Karpas-422 (cell line): ENCODE data around the gene OVOL1. TPM values are rescaled to one million over a fixed set of nuclear protein-coding genes. Genes with fewer than 3 reads are reported as not detected.
A peak's percentile ranks its signal among the peaks of the same experiment; 100 is the strongest.
"Not testable (repeated sequence)": the region's sequence is repeated elsewhere in the genome, so short reads cannot be mapped to it uniquely, and the experiment has no call there.

Experiments
- DNase-seq: peaks from one replicate; pipeline ENCODE4 v3.0.0-alpha.2; 2015
- H2AFZ ChIP-seq: fragments of 200-600 bp; sonication (generic); 2 replicates; pipeline ENCODE4 v1.6.1; 2014; ENCODE audit warnings: antibody characterized with exemption, low read length, mixed read lengths
- H3K27ac ChIP-seq: fragments of 200-600 bp; sonication (generic); 2 replicates; pipeline ENCODE4 v1.5.1; 2014; ENCODE audit warnings: mild to moderate bottlenecking, low read length, moderate library complexity
- H3K27me3 ChIP-seq: fragments of 200-600 bp; sonication (generic); 2 replicates; pipeline ENCODE4 v1.6.1; 2014; ENCODE audit warnings: low read length, mixed read lengths
- H3K36me3 ChIP-seq: fragments of 200-600 bp; sonication (generic); 2 replicates; pipeline ENCODE4 v1.6.1; 2014; ENCODE audit warnings: low read length, mixed read lengths; ENCODE audit not compliant: insufficient read depth
- H3K4me1 ChIP-seq: fragments of 200-600 bp; sonication (generic); 2 replicates; pipeline ENCODE4 v1.6.1; 2014; ENCODE audit warnings: mild to moderate bottlenecking, low read length, mixed read lengths
- H3K4me2 ChIP-seq: fragments of 200-600 bp; sonication (generic); 2 replicates; pipeline ENCODE4 v1.6.1; 2014; ENCODE audit warnings: low read length, low read depth, mild to moderate bottlenecking; ENCODE audit not compliant: poor library complexity, severe bottlenecking
- H3K4me3 ChIP-seq: fragments of 200-600 bp; sonication (generic); 2 replicates; pipeline ENCODE4 v1.5.1; 2014; ENCODE audit warnings: mild to moderate bottlenecking, antibody characterized with exemption, low read length, mixed read lengths
- H3K79me2 ChIP-seq: fragments of 200-600 bp; sonication (generic); 2 replicates; pipeline ENCODE4 v1.6.1; 2014; ENCODE audit warnings: mild to moderate bottlenecking, low read length, mixed read lengths
- H3K9ac ChIP-seq: fragments of 200-600 bp; sonication (generic); 2 replicates; pipeline ENCODE4 v1.6.0; 2014; ENCODE audit warnings: low read length
- H3K9me2 ChIP-seq: fragments of 200-600 bp; sonication (generic), shearing (Covaris generic); replicated peaks from 2 replicates; pipeline ENCODE4 v1.6.0; 2014; ENCODE audit warnings: mild to moderate bottlenecking, low read length, moderate library complexity; ENCODE audit not compliant: insufficient read depth
- H3K9me3 ChIP-seq: fragments of 300-700, 200-600 bp; sonication (generic); 2 replicates; pipeline ENCODE4 v1.6.1; 2014; ENCODE audit warnings: low read length, mixed read lengths
- H4K20me1 ChIP-seq: fragments of 200-600 bp; sonication (generic); 2 replicates; pipeline ENCODE4 v1.6.1; 2014; ENCODE audit warnings: mild to moderate bottlenecking, antibody characterized with exemption, low read length, low read depth; ENCODE audit not compliant: insufficient read depth
- total RNA-seq: library from RNA; depleted of rRNA; stranded (reverse); fragments of >200 nt; shearing (Covaris generic); gene quantifications from 2 replicates; pipeline ENCODE4 v1.2.3, GENCODE V29; 2014; ENCODE audit warnings: low replicate concordance

The OVOL1 gene
- total RNA-seq, 1 experiment from 2014 or later = not detected

DNA sequence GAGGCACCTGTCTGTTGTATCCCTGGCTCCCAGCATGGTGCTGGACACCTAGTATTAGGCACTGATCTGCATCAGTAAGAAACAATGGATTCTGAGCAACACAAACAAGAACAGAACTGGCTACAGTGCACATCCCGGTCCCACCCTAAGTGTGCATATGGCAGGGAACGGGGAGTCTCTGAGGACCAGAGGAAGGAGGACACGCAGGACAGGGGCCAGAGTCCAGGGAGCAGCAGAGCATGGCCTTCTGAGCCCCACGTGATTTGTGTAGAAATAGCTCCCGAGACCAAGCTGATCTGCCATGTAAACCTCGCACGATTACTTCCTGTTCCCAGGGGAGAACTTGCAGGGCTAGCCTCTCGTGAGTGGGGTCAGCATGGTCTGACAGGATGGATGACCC is 34.2 kb downstream of the OVOL1 start:
- peaks cover 12% of the 10 kb centered on the region for H3K4me1 ChIP-seq
- no peak overlapping the region for H3K27ac ChIP-seq
- no peaks in the 10 kb centered on the region for H3K9me3 ChIP-seq
- no peaks in the 10 kb centered on the region for H3K27me3 ChIP-seq
- no peaks in the 10 kb centered on the region for H3K79me2 ChIP-seq
- H3K9ac ChIP-seq = no peak overlapping the region
- no peak overlapping the region for H2AFZ ChIP-seq
- no peaks in the 10 kb centered on the region for H3K9me2 ChIP-seq
- no peaks in the 10 kb centered on the region for H4K20me1 ChIP-seq
- no peak overlapping the region for H3K4me3 ChIP-seq
- H3K36me3 ChIP-seq = no peaks in the 10 kb centered on the region
- H3K4me2 ChIP-seq = no peak overlapping the region
- peak; percentile 31 for DNase-seq

- Histone ChIP-seq H3K36me3 (no peaks in the 10 kb centered on the region), H4K20me1 (no peaks in the 10 kb centered on the region), H3K9ac (no peak overlapping the region)
Measured at GRCh38 chr11:65822776-65823528, 36.1 kb downstream of the OVOL1 start.

DNA sequence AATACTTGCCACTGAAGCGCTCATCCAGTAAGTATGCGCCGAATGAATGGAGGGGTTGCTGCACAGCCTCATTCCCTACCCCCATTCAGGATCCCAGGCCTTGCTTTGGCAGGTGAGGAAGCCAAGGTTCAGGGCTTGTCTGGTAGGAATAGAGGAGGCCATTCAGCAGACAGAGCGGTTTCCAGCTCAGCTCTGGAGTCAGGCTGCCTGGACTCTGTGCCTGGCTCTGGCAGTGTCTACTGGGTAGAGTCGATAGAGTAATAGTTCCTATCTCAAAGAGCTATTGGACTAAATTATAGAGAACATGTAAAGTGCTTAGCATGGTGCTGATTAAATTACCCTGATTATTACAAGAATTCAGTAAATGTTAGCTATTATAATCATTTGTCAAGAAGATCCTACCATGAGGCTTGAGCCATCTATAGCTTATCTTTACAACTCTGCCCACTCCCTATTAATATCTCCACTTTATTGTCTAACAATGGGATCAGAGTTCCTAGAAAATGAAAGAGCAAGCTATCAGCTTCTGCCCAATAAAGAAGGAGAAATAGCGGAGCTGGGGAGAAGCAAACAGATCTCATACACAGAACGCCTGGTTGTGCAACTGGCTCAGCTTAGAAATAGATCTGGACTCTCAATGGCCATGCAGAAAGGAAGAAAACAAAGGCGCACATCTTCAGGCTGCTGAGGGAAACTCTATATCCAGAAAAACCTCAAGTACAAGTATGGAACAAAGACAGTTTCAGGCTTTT is 40.3 kb downstream of the OVOL1 start:
- no peak for DNase-seq
- Histone ChIP-seq H3K36me3 (no peaks in the 10 kb centered on the region), H3K27ac (no peak overlapping the region), H2AFZ (no peak overlapping the region), H3K9ac (no peak overlapping the region), H3K79me2 (no peaks in the 10 kb centered on the region), H4K20me1 (no peaks in the 10 kb centered on the region), H3K27me3 (no peaks in the 10 kb centered on the region), H3K9me2 (no peaks in the 10 kb centered on the region), H3K4me2 (no peak overlapping the region), H3K4me3 (no peak overlapping the region), H3K9me3 (no peaks in the 10 kb centered on the region), H3K4me1 (no peaks in the 10 kb centered on the region)

More at GRCh38 chr11:65822776-65823528, 36.1 kb downstream of the OVOL1 start:
- Histone ChIP-seq H3K4me2 (no peak overlapping the region), H3K4me1 (no peaks in the 10 kb centered on the region), H3K79me2 (no peaks in the 10 kb centered on the region), H3K27ac (no peak overlapping the region), H3K9me2 (no peaks in the 10 kb centered on the region), H3K27me3 (no peaks in the 10 kb centered on the region), H3K4me3 (no peak overlapping the region), H3K9me3 (no peaks in the 10 kb centered on the region), H2AFZ (no peak overlapping the region)
- DNase-seq = no peak

DNA sequence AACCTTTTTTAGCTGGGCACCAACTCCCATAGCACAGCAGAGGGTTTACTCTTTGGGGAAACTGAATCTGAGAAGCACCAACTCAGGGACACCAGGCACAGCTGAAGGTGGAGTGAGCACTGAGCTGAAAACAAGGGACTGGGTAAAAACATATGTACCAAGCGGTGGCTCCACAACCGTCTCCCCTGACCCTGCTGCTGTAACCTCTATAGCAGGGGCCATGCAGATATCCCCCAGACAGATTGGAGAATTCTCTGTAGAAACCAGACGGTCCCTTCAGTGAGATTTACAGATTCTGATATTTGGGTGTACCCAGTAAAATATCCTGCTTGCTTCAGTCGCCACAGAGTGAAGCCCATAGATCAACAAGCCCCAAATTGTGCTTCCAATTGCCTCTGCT is 42.6 kb downstream of the OVOL1 start:
- H3K4me3 ChIP-seq = no peak overlapping the region
- H3K9me3 ChIP-seq = no peaks in the 10 kb centered on the region
- H3K9me2 ChIP-seq = no peaks in the 10 kb centered on the region
- H3K27ac ChIP-seq = no peak overlapping the region
- no peaks in the 10 kb centered on the region for H4K20me1 ChIP-seq
- H2AFZ ChIP-seq = no peak overlapping the region
- H3K4me1 ChIP-seq = no peaks in the 10 kb centered on the region
- H3K4me2 ChIP-seq = no peak overlapping the region
- no peaks in the 10 kb centered on the region for H3K36me3 ChIP-seq
- no peak overlapping the region for H3K9ac ChIP-seq
- no peaks in the 10 kb centered on the region for H3K79me2 ChIP-seq
- DNase-seq = no peak
- no peaks in the 10 kb centered on the region for H3K27me3 ChIP-seq

DNA sequence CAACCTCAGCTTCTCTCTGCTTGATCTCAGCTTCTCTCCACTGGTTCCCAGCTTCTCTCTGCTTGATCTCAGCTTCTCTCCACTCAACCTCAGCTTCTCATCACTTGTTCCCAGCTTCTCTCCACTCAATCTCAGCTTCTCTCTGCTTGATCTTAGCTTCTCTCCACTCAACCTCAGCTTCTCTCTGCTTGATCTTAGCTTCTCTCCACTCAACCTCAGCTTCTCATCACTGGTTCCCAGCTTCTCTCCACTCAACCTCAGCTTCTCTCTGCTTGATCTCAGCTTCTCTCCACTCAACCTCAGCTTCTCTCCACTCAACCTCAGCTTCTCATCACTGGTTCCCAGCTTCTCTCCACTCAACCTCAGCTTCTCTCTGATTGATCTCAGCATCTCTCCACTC is 45.4 kb downstream of the OVOL1 start:
- H3K36me3 ChIP-seq, H4K20me1 ChIP-seq, H2AFZ ChIP-seq, H3K27me3 ChIP-seq, H3K9me3 ChIP-seq, H3K27ac ChIP-seq, H3K4me1 ChIP-seq, H3K79me2 ChIP-seq, H3K4me2 ChIP-seq, H3K9me2 ChIP-seq, DNase-seq, H3K9ac ChIP-seq, H3K4me3 ChIP-seq: not testable (repeated sequence)

- Histone ChIP-seq H3K4me2 (no peak within 1 kb of the TSS), H3K79me2 (no peaks in the 10 kb centered on the region), H3K9me2 (no peaks in the 10 kb centered on the region), H3K4me1 (no peaks in the 10 kb centered on the region), H3K4me3 (no peak within 1 kb of the TSS), H3K27me3 (no peaks in the 10 kb centered on the region), H4K20me1 (no peaks in the 10 kb centered on the region), H3K36me3 (no peaks in the 10 kb centered on the region), H3K9me3 (no peaks in the 10 kb centered on the region), H2AFZ (no peak within 1 kb of the TSS), H3K9ac (no peak within 1 kb of the TSS), H3K27ac (no peak within 1 kb of the TSS)
- DNase-seq = no peak
Measured at GRCh38 chr11:65833297-65834030, 46.6 kb downstream of the OVOL1 start, which contains the start of gene SNX32. TSS of gene SNX32 (plus strand) at chr11:65833963. CDS start at chr11:65834066, 103 bp downstream.

DNA sequence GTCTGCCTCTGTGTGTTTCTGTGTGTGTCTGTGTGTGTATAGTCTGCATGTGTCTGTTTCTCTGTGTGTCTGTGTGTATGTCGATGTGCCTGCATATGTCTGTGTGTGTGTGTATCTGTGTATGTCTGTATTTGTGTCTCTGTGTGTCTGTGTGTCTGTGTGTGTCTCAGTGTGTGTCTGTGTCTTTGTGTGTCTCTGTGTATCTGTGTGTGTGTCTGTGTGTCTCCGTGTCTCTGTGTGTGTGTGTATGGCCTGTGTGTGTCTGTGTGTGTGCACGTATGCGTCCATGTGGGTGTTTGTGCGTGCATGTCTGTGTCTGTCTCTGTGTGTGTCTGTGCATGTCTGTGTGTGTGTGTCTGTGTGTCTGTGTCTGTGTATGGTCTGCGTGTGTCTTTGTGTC is 47.3 kb downstream of the OVOL1 start:
- Histone ChIP-seq H3K27me3 (no peaks in the 10 kb centered on the region), H3K4me3 (no peak overlapping the region), H4K20me1 (no peaks in the 10 kb centered on the region), H2AFZ (no peak overlapping the region), H3K79me2 (no peaks in the 10 kb centered on the region), H3K27ac (no peak overlapping the region), H3K36me3 (no peaks in the 10 kb centered on the region), H3K9me2 (no peaks in the 10 kb centered on the region), H3K9ac (no peak overlapping the region), H3K4me2 (no peak overlapping the region), H3K9me3 (no peaks in the 10 kb centered on the region), H3K4me1 (no peaks in the 10 kb centered on the region)
- no peak for DNase-seq

- Histone ChIP-seq H3K9ac (no peak overlapping the region), H3K4me2 (no peak overlapping the region), H4K20me1 (no peaks in the 10 kb centered on the region), H3K36me3 (no peaks in the 10 kb centered on the region), H3K4me1 (no peaks in the 10 kb centered on the region), H3K9me3 (no peaks in the 10 kb centered on the region), H2AFZ (no peak overlapping the region), H3K9me2 (no peaks in the 10 kb centered on the region), H3K27me3 (no peaks in the 10 kb centered on the region), H3K4me3 (no peak overlapping the region), H3K27ac (no peak overlapping the region), H3K79me2 (no peaks in the 10 kb centered on the region)
- DNase-seq = peak; percentile 23
Measured at GRCh38 chr11:65842144-65842543, 55.3 kb downstream of the OVOL1 start.
